Esophagus muscularis mucosa (tissue), 4 donors: Measurements from ENCODE around the gene CRYAA. TPM values are rescaled to one million over a fixed set of nuclear protein-coding genes. Genes with fewer than 3 reads are reported as not detected.

Experiments used
- DNase-seq: peaks from one replicate; pipeline ENCODE4 v3.0.0-alpha.2; 2017; ENCODE audit errors: extremely low spot score
- H3K27ac ChIP-seq, 4 donors: fragments of 200-600 bp; sonication (generic); replicated peaks in 1 of 4; 1 replicate in 3 of 4; 2 replicates in 1 of 4; pipeline ENCODE4 v1.5.1; 2016 to 2019; ENCODE audit warnings: mild to moderate bottlenecking in 1 of 4
- H3K27me3 ChIP-seq, 4 donors: fragments of 200-600 bp; sonication (generic); one replicate each; pipeline versions ENCODE4 v1.5.1 to v1.6.0; 2016 to 2019
- H3K36me3 ChIP-seq, 4 donors: fragments of 200-600 bp; sonication (generic); one replicate each; pipeline ENCODE4 v1.5.1; 2016 to 2019
- H3K4me1 ChIP-seq, 4 donors: fragments of 200-600 bp; sonication (generic); one replicate each; pipeline ENCODE4 v1.5.1; 2016 to 2019
- H3K4me3 ChIP-seq, 4 donors: fragments of 200-600 bp; sonication (generic); 1 replicate in 2 of 4; 2 replicates in 2 of 4; pipeline ENCODE4 v1.5.1; 2016 to 2019; ENCODE audit warnings: mild to moderate bottlenecking in 4 of 4, moderate library complexity in 1 of 4
- H3K9me3 ChIP-seq, 4 donors: fragments of 200-600 bp; sonication (generic); 1 replicate in 3 of 4; 2 replicates in 1 of 4; pipeline ENCODE4 v1.5.1; 2016 to 2019
- EP300 ChIP-seq: sonication (generic); formaldehyde crosslinking; IDR thresholded peaks from one replicate; pipeline ENCODE4 v1.6.1; 2017; ENCODE audit warnings: antibody characterized with exemption
- POLR2A ChIP-seq: fragments of 450-650 bp; IDR thresholded peaks from one replicate; pipeline ENCODE4 v1.6.1; 2017; ENCODE audit warnings: antibody characterized with exemption, moderate library complexity, mild to moderate bottlenecking, low read depth
- POLR2AphosphoS5 ChIP-seq, 2 donors: sonication (generic); formaldehyde crosslinking; IDR thresholded peaks; one replicate each; pipeline ENCODE4 v1.6.1; 2017; ENCODE audit warnings: antibody characterized with exemption in 2 of 2
- WGBS: methylation state at CpG from one replicate; pipeline ENCODE4 v1.1.5; 2018; 5-methylcytosine and 5-hydroxymethylcytosine counted together
- intact Hi-C: fragments of 100-400 bp; cut with DNase I; formaldehyde crosslinking; loops from one replicate; pipeline ENCODE4 v1.15.1; 2023
- total RNA-seq, 4 donors: library from RNA; depleted of rRNA; stranded (reverse); fragments of >200 nt; gene quantifications; one replicate each; pipeline versions ENCODE4 v1.1.0 to v1.2.1, GENCODE V29; 2016
- TF ChIP-seq, protein P1 (sequence below), 3 experiments: fragments of 200-600 bp in 2 of 3; fragments of 450-650 bp in 1 of 3; sonication (generic) in 2 of 3; IDR thresholded peaks; one replicate each; pipeline ENCODE4 v1.5.1; 2017 to 2019; ENCODE audit warnings: antibody characterized with exemption in 3 of 3, mild to moderate bottlenecking in 2 of 3, moderate library complexity in 1 of 3

CRYAA gene
- total RNA-seq, 4 donors from 2014 or later = not detected

DNA sequence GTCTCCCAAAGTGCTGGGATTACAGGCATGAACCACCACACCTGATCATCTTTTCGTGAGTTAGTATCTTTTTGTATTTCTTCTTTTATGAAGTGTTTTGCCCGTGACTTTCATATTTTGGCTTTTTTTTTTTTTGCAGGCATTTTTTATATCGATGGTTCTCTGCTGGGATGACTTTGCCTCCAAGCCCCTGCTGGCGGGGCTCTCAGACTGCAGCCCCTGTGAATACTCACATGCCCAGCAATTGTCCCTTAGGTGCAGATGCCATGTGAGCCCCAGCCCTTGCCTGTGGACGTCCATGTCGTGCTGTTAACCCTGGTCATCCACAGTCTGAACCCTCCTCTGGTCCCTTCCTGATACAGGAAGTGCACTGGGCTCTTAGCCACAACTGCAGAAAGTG, 21.7 kb downstream of the CRYAA start:
- intact Hi-C loops = no loop called here
- DNase-seq = no peak
- Histone ChIP-seq H3K36me3 (no peaks in the 10 kb centered on the region), H3K27me3 (peaks cover 0 to 23% (median 0%) of the 10 kb centered on the region in 4 donors), H3K9me3 (no peaks in the 10 kb centered on the region), H3K27ac (no peak overlapping the region), H3K4me3 (no peak overlapping the region), H3K4me1 (peaks cover 9 to 28% (median 19%) of the 10 kb centered on the region in 4 donors)
- TF ChIP-seq EP300 = no peak
- 79% methylated on average over 6 of the region's 6 CpGs for WGBS

DNA sequence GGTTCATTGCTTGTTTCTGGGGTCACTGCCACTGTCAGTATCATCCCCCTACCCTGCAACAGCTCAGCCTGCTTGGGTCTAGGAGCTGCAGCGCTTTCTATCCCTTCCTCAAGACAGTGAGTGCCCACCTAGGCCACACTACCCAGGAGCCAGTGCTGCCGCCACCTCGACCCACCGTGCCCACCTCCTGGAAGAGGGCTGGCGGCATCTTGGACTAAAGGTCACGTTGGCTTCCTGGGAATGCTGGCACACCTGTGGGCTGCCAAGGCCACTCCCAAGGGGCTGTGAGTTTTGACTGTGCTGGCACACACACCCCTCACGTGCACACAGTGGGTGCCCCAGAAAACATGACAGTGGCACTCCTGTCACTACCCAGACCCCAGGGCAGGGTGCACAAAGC, 22.1 kb downstream of the CRYAA start:
- intact Hi-C loops = no loop called here
- H3K9me3 ChIP-seq = no peaks in the 10 kb centered on the region
- no peak overlapping the region for H3K27ac ChIP-seq
- TF ChIP-seq EP300 = no peak
- TF ChIP-seq POLR2AphosphoS5 (IDR thresholded peaks at IDR 0.05) = no peak
- TF ChIP-seq, protein P1, sequence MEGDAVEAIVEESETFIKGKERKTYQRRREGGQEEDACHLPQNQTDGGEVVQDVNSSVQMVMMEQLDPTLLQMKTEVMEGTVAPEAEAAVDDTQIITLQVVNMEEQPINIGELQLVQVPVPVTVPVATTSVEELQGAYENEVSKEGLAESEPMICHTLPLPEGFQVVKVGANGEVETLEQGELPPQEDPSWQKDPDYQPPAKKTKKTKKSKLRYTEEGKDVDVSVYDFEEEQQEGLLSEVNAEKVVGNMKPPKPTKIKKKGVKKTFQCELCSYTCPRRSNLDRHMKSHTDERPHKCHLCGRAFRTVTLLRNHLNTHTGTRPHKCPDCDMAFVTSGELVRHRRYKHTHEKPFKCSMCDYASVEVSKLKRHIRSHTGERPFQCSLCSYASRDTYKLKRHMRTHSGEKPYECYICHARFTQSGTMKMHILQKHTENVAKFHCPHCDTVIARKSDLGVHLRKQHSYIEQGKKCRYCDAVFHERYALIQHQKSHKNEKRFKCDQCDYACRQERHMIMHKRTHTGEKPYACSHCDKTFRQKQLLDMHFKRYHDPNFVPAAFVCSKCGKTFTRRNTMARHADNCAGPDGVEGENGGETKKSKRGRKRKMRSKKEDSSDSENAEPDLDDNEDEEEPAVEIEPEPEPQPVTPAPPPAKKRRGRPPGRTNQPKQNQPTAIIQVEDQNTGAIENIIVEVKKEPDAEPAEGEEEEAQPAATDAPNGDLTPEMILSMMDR (IDR thresholded peaks at IDR 0.05) = no peak
- no peak for TF ChIP-seq POLR2A
- peaks cover 0 to 27% (median 0%) of the 10 kb centered on the region in 4 donors for H3K27me3 ChIP-seq
- no peak overlapping the region for H3K4me3 ChIP-seq
- no peak for DNase-seq
- WGBS = no CpG with 5 or more reads among the region's 7 CpGs
- no peaks in the 10 kb centered on the region for H3K36me3 ChIP-seq
- peaks cover 9 to 30% (median 23%) of the 10 kb centered on the region in 4 donors for H3K4me1 ChIP-seq

DNA sequence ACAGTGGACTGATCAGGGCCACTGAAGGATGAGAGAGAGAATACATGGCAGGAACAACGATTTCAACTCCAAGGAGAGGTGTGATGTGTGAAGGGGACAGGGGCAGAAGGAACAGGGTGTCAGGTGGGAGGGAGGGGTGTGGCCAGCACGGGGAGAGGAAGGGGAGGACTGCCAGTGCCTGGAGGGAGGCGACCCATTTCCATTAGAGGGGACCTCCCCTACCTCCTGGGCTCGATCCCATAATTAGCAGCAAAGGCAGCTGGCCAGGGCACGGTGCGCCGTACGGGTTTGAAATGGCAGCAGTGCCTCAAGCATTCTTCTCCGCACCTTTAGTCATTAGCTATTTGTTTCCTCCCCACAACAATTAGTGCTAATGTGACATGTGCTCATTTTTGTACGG, 22.7 kb downstream of the CRYAA start:
- Histone ChIP-seq H3K27me3 (peaks cover 0 to 28% (median 0%) of the 10 kb centered on the region in 4 donors), H3K27ac (no peak overlapping the region), H3K9me3 (no peaks in the 10 kb centered on the region), H3K4me1 (peaks cover 12 to 32% (median 27%) of the 10 kb centered on the region in 4 donors), H3K36me3 (no peaks in the 10 kb centered on the region), H3K4me3 (no peak overlapping the region)
- WGBS = 70% methylated on average over 10 of the region's 10 CpGs
- DNase-seq = no peak
- TF ChIP-seq POLR2A (no peak), POLR2AphosphoS5 (IDR thresholded peaks at IDR 0.05) (no peak), EP300 (no peak)
- TF ChIP-seq, protein P1 (IDR thresholded peaks at IDR 0.05) = no peak
- intact Hi-C loops = no loop called here

DNA sequence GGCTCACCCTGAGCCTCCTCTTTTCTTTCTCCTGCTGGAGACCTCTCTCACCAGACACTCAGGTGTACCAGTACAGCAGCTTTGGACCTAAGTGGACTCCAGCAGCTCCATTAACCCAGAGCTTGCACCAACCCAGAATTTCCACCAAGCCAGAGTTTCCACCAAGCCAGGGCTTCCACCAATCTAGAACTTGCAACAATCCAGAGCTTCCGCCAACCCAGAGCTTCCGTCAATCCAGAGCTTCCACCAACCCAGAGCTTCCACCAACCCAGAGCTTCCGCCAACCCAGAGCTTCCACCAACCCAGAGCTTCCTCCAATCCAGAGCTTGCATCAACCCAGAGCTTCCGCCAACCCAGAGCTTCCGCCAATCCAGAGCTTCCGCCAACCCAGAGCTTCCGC, 23.2 kb downstream of the CRYAA start:
- no peaks in the 10 kb centered on the region for H3K36me3 ChIP-seq
- 88% methylated on average over 7 of the region's 7 CpGs for WGBS
- no peak overlapping the region for H3K4me3 ChIP-seq
- intact Hi-C loops = no loop called here
- no peaks in the 10 kb centered on the region for H3K9me3 ChIP-seq
- H3K27ac ChIP-seq = no peak overlapping the region
- peaks cover 12 to 36% (median 31%) of the 10 kb centered on the region in 4 donors for H3K4me1 ChIP-seq
- TF ChIP-seq POLR2A (no peak), POLR2AphosphoS5 (IDR thresholded peaks at IDR 0.05) (no peak)
- DNase-seq = no peak
- H3K27me3 ChIP-seq = peaks cover 0 to 28% (median 0%) of the 10 kb centered on the region in 4 donors

DNA sequence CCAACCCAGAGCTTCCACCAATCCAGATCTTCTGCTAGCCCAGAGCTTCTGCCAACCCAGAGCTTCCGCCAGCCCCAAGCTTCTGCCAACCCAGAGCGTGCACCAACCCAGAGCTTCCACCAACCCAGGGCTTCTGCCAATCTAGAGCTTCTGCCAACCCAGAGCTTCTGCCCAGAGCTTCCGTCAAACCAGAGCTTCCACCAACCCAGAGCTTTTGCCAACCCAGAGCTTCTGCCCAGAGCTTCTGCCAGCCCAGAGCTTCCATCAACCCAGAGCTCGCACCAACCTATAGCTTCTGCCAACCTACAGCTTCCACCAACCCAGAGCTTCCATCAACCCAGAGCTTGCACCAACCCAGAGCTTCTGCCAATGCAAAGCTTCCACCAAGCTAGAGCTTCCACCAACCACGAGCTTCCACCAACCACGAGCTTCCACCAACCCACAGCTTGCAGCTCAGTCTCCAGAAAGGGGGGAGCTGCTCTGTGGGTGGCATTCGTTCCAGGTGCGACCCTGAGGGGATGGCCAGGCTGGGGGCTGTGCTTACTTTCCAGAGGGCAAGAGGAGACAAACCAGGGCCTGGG, 23.8 kb downstream of the CRYAA start:
- Histone ChIP-seq H3K4me1 (peaks cover 12 to 36% (median 32%) of the 10 kb centered on the region in 4 donors), H3K9me3 (no peaks in the 10 kb centered on the region), H3K27me3 (peaks cover 0 to 28% (median 0%) of the 10 kb centered on the region in 4 donors), H3K4me3 (no peak overlapping the region), H3K36me3 (no peaks in the 10 kb centered on the region), H3K27ac (no peak overlapping the region)
- DNase-seq = no peak
- intact Hi-C loops = no loop called here
- TF ChIP-seq POLR2AphosphoS5 (IDR thresholded peaks at IDR 0.05) (no peak), POLR2A (no peak), EP300 (no peak)
- TF ChIP-seq, protein P1 (IDR thresholded peaks at IDR 0.05) = no peak
- 85% methylated on average over 8 of the region's 8 CpGs for WGBS
